Bronchial epithelial cell (primary cell): ENCODE data around the gene DDX51. TPM values are rescaled to one million over a fixed set of nuclear protein-coding genes. Genes with fewer than 3 reads are reported as not detected.

Source experiments
- DNase-seq: peaks from one replicate; pipeline ENCODE4 v3.0.0-alpha.2; 2010; ENCODE audit warnings: low read depth
- FAIRE-seq: peaks from 2 replicates; lab custom pipeline; 2011; peaks lifted over from hg19 to GRCh38; lab: Jason Lieb, UNC
- H3K27me3 ChIP-seq: 2 replicates; pipeline ENCODE4 v1.5.1; 2011; ENCODE audit warnings: low read length; ENCODE audit not compliant: control insufficient read depth, insufficient read depth
- H3K36me3 ChIP-seq: 2 replicates; pipeline ENCODE4 v1.5.1; 2011; ENCODE audit warnings: low read length; ENCODE audit not compliant: control insufficient read depth, insufficient read depth
- H3K4me3 ChIP-seq: 2 replicates; pipeline ENCODE4 v1.5.1; 2011; ENCODE audit warnings: mild to moderate bottlenecking, low read depth, low read length, control low read depth
- total RNA-seq: library from RNA; depleted of rRNA; stranded (reverse); fragments of >200 nt; gene quantifications from 2 replicates; pipeline ENCODE4 v1.2.1, GENCODE V29; 2014
- TF ChIP-seq, protein P1 (sequence below): IDR thresholded peaks from 2 replicates; pipeline ENCODE4 v1.5.1; 2011; ENCODE audit warnings: mild to moderate bottlenecking, moderate library complexity, low read length, control low read depth, inconsistent platforms; ENCODE audit not compliant: insufficient read depth, severe bottlenecking

DDX51 gene
- total RNA-seq, 1 donor from 2014 or later = 10.0 TPM

- FAIRE-seq = no peak
- Histone ChIP-seq H3K4me3 (no peak overlapping the region), H3K27me3 (peaks cover 5% of the 10 kb centered on the region), H3K36me3 (no peaks in the 10 kb centered on the region)
- DNase-seq = no peak
- TF ChIP-seq, protein P1, sequence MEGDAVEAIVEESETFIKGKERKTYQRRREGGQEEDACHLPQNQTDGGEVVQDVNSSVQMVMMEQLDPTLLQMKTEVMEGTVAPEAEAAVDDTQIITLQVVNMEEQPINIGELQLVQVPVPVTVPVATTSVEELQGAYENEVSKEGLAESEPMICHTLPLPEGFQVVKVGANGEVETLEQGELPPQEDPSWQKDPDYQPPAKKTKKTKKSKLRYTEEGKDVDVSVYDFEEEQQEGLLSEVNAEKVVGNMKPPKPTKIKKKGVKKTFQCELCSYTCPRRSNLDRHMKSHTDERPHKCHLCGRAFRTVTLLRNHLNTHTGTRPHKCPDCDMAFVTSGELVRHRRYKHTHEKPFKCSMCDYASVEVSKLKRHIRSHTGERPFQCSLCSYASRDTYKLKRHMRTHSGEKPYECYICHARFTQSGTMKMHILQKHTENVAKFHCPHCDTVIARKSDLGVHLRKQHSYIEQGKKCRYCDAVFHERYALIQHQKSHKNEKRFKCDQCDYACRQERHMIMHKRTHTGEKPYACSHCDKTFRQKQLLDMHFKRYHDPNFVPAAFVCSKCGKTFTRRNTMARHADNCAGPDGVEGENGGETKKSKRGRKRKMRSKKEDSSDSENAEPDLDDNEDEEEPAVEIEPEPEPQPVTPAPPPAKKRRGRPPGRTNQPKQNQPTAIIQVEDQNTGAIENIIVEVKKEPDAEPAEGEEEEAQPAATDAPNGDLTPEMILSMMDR = no peak
Observed at GRCh38 chr12:132172619-132173018, 28.5 kb upstream of the DDX51 start.

GRCh38 chr12:132171968-132172521, 27.9 kb upstream of the DDX51 start:
- peaks cover 5% of the 10 kb centered on the region for H3K27me3 ChIP-seq
- TF ChIP-seq, protein P1 = no peak
- no peak overlapping the region for H3K4me3 ChIP-seq
- H3K36me3 ChIP-seq = no peaks in the 10 kb centered on the region
- no peak for FAIRE-seq
- DNase-seq = no peak

DNA sequence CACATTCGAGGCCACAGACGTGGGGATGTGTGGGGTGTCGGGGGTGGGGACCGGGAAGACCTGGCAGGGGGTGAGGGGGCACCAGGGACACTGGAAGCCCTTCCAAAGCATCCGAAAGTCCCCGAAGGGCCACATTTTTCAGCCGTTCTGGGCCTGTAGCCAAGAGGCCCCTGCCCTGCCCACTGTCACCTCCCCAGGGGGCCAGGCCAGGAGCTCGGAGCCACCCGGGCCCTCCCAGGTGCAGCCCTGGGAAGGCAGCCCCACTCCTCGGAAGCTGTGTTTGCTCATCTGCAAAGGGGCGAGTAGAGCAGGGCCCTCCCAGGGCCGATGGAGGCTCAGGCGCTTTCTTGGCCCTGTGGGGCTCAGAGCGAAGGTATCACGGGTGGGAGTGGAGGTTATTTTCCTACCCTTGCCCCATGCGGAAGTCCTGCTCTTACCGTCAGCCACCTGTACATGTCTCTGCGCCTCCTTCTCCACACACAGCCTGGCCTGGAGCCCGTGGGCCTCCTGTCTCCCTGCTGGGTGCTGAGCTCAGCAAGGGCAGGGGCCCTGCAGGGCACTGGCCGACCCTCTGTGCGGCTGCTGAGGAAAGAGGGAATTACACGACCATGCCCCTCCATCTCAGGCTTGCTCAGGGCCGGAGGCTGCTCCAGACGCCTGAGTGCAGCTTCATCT, 27.3 kb upstream of the DDX51 start:
- H3K27me3 ChIP-seq = peaks cover 5% of the 10 kb centered on the region
- DNase-seq (no peak), FAIRE-seq (no peak)
- TF ChIP-seq, protein P1 = no peak
- no peaks in the 10 kb centered on the region for H3K36me3 ChIP-seq
- no peak overlapping the region for H3K4me3 ChIP-seq

DNA sequence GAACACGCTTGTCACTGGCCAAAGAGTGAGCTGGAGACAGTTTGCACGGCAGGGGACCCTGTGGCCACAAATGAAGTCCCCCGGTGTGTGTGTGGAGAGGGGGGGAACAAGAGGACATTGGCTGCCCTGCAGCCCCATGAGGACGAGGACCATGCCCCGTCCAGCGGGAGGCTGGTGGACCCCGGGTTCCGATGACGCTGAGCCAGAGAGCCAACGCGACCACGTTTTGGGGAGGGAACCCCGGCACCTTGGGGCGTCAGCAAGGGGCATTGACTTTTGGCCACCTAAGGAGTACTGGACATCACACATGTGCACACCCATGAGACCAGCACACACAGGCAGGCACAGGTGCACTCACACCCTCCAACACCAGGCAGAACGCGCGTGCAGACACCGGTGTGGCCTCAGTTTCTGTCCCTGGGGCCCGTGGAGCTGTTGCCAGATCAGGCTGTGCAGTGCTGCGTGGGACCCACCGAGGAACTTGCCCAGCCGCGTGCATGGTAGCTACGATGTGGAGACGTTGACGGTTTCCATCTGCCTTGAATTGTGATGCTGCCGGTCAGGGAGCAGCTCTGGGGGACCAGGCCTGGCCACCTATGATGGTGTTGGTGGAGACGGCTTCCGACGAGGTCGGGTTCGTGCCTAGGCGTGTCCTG, 26.6 kb upstream of the DDX51 start:
- TF ChIP-seq, protein P1 = no peak
- Histone ChIP-seq H3K27me3 (peaks cover 5% of the 10 kb centered on the region), H3K4me3 (no peak overlapping the region), H3K36me3 (no peaks in the 10 kb centered on the region)
- DNase-seq (no peak), FAIRE-seq (no peak)

- FAIRE-seq (no peak), DNase-seq (no peak)
- peaks cover 5% of the 10 kb centered on the region for H3K27me3 ChIP-seq
Observed at GRCh38 chr12:132170094-132170636, 26.0 kb upstream of the DDX51 start.

More at GRCh38 chr12:132170094-132170636, 26.0 kb upstream of the DDX51 start:
- Histone ChIP-seq H3K36me3 (no peaks in the 10 kb centered on the region), H3K4me3 (no peak overlapping the region)
- TF ChIP-seq, protein P1 = no peak
